Measurements from ENCODE around the gene UBL7. TPM values are rescaled to one million over a fixed set of nuclear protein-coding genes. Genes with fewer than 3 reads are reported as not detected.

Gene UBL7
- total RNA-seq, 4 donors from 2014 or later = 31.2 to 44.0 (median 35.2) TPM

- Histone ChIP-seq H3K4me3 (no peak overlapping the region), H3K27me3 (no peaks in the 10 kb centered on the region), H3K9me3 (no peaks in the 10 kb centered on the region), H3K36me3 (peaks cover 26 to 100% (median 45%) of the 10 kb centered on the region in 3 donors), H3K27ac (no peak overlapping the region), H3K4me1 (no peaks in the 10 kb centered on the region)
- DNase-seq = no peak
- 85 to 88% methylated on average over 5 to 6 of the region's 12 CpGs for WGBS, 2 donors
- intact Hi-C loops (cut with DNase I) = no loop called here
- TF ChIP-seq, protein P1, sequence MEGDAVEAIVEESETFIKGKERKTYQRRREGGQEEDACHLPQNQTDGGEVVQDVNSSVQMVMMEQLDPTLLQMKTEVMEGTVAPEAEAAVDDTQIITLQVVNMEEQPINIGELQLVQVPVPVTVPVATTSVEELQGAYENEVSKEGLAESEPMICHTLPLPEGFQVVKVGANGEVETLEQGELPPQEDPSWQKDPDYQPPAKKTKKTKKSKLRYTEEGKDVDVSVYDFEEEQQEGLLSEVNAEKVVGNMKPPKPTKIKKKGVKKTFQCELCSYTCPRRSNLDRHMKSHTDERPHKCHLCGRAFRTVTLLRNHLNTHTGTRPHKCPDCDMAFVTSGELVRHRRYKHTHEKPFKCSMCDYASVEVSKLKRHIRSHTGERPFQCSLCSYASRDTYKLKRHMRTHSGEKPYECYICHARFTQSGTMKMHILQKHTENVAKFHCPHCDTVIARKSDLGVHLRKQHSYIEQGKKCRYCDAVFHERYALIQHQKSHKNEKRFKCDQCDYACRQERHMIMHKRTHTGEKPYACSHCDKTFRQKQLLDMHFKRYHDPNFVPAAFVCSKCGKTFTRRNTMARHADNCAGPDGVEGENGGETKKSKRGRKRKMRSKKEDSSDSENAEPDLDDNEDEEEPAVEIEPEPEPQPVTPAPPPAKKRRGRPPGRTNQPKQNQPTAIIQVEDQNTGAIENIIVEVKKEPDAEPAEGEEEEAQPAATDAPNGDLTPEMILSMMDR (IDR thresholded peaks at IDR 0.05) = no peak
- no peak for TF ChIP-seq POLR2A (IDR thresholded peaks at IDR 0.05)
Observed at GRCh38 chr15:74449643-74450205, 11.2 kb downstream of the UBL7 start.

- intact Hi-C loops (cut with DNase I) = no loop called here
- Histone ChIP-seq H3K36me3 (peaks cover 26 to 99% (median 45%) of the 10 kb centered on the region in 3 donors), H3K27ac (no peak overlapping the region), H3K27me3 (no peaks in the 10 kb centered on the region), H3K4me3 (no peak overlapping the region), H3K9me3 (no peaks in the 10 kb centered on the region), H3K4me1 (no peaks in the 10 kb centered on the region)
- TF ChIP-seq POLR2A (IDR thresholded peaks at IDR 0.05) = no peak
- TF ChIP-seq, protein P1 (IDR thresholded peaks at IDR 0.05) = no peak
- DNase-seq = no peak
- 100% methylated on average over 6 of the region's 7 CpGs; no CpG with 5 or more reads in 1 of the 2 donors for WGBS, 2 donors
Observed at GRCh38 chr15:74449095-74449494, 11.9 kb downstream of the UBL7 start.

GRCh38 chr15:74445816-74446763 lies 14.9 kb downstream of the UBL7 start:
- H3K4me3 ChIP-seq = no peak overlapping the region
- H3K36me3 ChIP-seq = peaks cover 26 to 69% (median 35%) of the 10 kb centered on the region in 3 donors
- intact Hi-C loops (cut with DNase I) = no loop called here
- TF ChIP-seq, protein P1 (IDR thresholded peaks at IDR 0.05) = no peak
- no peak for TF ChIP-seq POLR2A (IDR thresholded peaks at IDR 0.05)
- H3K27ac ChIP-seq = no peak overlapping the region
- WGBS, 2 donors = 72 to 91% methylated on average over 5 to 6 of the region's 9 CpGs
- H3K27me3 ChIP-seq = no peaks in the 10 kb centered on the region
- no peak for DNase-seq
- H3K4me1 ChIP-seq = no peaks in the 10 kb centered on the region
- no peaks in the 10 kb centered on the region for H3K9me3 ChIP-seq

DNA sequence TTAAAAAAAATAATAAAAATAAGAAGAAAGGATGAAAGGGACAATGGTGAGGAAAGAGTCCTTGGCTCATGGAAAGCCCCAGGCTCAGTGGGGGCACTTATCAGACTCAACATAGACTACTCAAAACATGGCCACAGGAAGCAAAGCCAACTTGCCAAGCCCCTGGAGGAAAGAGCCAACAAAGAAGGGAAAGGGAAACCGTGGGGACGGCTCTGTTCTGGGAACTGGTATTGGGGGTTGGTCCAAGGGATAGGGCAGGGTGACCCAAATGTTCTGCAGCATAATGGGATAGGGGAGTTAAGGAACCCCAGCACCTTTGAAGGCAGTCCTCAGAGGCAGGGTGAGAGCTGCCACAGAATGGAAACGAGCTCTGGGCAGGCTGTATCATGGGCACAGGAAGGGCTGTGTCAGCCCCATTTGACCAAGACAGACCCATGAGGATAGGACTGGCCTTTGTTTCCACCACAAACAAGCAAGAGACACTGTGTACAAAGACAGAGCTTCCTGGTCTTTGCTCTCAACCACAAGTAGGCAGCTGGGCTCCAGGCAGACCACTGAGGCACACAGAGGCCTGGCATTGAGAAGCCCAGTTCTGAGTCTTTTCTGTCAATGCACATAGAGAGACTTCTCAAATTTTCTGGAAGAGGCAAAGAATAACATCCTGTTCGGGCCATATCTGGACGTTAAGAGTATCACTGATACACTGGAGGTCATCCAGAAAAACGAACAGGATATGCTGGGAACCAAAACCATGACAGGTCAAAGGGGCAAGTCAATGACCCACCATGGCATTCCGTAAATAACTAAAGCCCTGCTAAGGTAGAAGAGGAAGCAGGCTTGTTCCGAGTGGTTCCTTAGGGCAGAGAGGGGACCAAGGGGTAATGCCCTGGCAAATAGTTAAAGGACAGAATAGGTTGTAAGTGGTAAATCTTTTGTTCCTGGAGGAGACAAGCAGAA lies 16.6 kb downstream of the UBL7 start:
- DNase-seq = no peak
- 63 to 74% methylated on average over 8 of the region's 8 CpGs for WGBS, 2 donors
- intact Hi-C loops (cut with DNase I) = no loop called here
- Histone ChIP-seq H3K36me3 (peaks cover 20 to 52% (median 26%) of the 10 kb centered on the region in 3 donors), H3K9me3 (no peaks in the 10 kb centered on the region), H3K27me3 (no peaks in the 10 kb centered on the region), H3K4me3 (no peak overlapping the region), H3K4me1 (no peaks in the 10 kb centered on the region), H3K27ac (peak overlapping the region in 1 of 4 donors; percentile 31)
- no peak for TF ChIP-seq POLR2A (IDR thresholded peaks at IDR 0.05)
- TF ChIP-seq, protein P1 (IDR thresholded peaks at IDR 0.05) = no peak
